HFF-Myc (cell line): ENCODE results near the gene UBR2.

Source experiments
- DNase-seq: peaks from one replicate; pipeline ENCODE4 v3.0.0-alpha.2; 2011; ENCODE audit warnings: low read depth; ENCODE audit errors: extremely low read depth
- H3K4me3 ChIP-seq: replicated peaks from 2 replicates; pipeline ENCODE4 v1.5.1; 2011; ENCODE audit warnings: low read depth, mild to moderate bottlenecking, control low read depth, low read length
- TF ChIP-seq, protein P1 (sequence below): IDR thresholded peaks from 2 replicates; pipeline ENCODE4 v1.5.1; 2012; ENCODE audit warnings: mild to moderate bottlenecking, low read depth, low read length, control low read depth; ENCODE audit errors: missing control alignments

The UBR2 gene

DNA sequence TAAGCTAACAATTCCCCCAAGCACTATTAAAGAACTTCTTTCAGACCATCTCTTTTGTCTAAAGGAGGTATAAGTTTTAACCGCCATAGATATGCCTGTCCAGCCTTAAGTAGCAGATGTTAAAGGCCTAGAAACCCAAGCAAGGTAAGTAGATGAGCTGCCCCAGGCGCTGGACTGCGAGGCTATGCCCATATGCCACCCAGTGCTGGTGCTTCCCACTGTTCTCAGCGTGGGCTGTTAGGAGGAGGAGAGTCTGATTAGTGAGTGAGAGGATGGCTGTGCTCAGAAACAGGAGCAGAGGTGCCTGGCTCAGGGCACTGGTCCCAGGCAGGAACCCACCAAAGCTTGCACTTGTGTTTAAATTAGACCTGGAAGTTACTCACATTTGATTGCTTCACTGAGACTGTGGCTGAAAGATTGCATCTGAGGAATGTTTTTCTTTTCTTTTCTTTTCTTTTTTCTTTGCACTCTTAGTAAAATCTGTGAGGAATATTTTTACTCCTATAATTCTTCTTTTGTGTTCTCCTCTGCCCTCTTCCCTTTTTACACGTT, 126.4 kb downstream of the UBR2 start:
- DNase-seq: no peak
- H3K4me3 ChIP-seq: no peak overlapping the region
- TF ChIP-seq, protein P1, sequence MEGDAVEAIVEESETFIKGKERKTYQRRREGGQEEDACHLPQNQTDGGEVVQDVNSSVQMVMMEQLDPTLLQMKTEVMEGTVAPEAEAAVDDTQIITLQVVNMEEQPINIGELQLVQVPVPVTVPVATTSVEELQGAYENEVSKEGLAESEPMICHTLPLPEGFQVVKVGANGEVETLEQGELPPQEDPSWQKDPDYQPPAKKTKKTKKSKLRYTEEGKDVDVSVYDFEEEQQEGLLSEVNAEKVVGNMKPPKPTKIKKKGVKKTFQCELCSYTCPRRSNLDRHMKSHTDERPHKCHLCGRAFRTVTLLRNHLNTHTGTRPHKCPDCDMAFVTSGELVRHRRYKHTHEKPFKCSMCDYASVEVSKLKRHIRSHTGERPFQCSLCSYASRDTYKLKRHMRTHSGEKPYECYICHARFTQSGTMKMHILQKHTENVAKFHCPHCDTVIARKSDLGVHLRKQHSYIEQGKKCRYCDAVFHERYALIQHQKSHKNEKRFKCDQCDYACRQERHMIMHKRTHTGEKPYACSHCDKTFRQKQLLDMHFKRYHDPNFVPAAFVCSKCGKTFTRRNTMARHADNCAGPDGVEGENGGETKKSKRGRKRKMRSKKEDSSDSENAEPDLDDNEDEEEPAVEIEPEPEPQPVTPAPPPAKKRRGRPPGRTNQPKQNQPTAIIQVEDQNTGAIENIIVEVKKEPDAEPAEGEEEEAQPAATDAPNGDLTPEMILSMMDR: no peak

DNA sequence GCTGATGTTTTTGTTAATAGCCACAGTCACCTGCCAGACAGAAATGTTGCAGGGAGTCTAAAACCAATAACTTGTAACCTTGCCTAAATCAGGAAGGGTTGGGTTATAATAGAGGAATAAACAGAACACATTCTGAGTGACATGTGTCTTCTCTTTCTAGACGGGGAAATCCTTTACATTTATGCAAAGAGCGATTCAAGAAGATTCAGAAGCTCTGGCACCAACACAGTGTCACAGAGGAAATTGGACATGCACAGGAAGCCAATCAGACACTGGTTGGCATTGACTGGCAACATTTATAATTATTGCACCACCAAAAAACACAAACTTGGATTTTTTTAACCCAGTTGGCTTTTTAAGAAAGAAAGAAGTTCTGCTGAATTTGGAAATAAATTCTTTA, 127.0 kb downstream of the UBR2 start:
- no peak for DNase-seq
- TF ChIP-seq, protein P1: no peak
- no peak overlapping the region for H3K4me3 ChIP-seq

DNA sequence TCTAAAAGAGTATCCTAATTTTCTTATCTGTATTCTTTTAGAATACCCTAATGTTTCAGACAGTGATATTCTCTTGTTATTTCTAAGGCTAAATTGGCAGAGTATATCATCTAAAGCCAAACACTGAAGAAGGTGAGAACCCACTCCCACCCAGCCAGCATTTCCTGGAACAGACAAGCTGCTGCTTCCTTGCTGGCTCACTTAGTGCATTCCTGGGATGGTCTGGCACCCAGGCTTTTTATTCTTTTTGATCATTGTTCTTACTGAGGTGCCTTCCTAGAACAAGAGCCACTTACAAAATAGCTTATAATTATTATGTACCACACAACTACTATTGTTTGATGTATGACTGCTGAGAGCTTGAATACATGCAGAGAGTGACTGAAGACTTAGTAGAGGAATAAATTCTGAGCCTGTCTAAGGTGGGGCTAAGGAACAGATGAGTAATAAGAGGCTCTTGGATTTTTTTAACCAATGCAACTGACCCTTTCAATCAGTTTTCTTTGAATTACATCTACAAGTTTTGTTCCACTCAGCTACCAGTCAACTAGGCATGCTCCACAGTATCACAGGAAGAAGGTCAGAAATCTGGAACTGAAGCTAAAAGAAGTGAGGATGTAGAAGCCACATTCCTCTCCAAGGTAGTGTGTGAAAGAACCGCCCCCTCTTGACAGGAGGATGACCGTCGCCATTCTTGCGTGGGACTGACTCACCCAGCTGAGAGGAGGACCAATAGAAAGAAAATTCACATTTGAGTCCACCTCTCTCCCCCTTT, 128.5 kb downstream of the UBR2 start:
- TF ChIP-seq, protein P1: no peak
- no peak for DNase-seq

DNA sequence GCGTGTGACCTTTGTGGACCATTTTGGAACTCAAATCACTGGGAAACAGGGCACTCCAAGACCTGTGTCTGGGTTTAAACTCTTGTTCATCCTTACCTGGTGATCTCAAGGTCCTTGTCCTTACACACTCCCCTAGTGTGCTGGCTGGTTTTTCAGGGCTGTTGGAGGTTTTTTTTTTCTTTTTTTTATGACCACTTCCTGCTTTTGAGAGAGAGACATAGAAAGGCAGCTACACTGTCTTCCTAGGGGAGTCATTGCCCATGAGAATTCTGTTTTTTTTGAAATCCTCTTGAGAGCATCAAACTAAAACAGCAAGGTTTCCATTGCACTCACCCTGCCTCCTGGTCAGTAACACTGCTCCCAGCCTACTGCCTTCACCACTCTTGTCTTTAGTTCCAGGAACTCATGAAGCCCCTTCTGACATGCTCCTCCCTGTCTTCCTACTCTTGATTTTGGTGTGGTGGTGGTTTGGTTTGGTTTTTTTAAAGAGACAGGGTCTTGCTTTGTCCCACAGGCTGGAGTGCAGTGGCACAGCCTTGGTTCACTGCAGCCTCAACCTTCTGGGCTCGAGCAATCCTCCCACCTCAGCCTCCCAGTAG, 130.0 kb downstream of the UBR2 start:
- no peak for DNase-seq
- TF ChIP-seq, protein P1: no peak
- no peak overlapping the region for H3K4me3 ChIP-seq

More for the DNA sequence above, 128.5 kb downstream of the UBR2 start:
- H3K4me3 ChIP-seq: no peak overlapping the region

DNA sequence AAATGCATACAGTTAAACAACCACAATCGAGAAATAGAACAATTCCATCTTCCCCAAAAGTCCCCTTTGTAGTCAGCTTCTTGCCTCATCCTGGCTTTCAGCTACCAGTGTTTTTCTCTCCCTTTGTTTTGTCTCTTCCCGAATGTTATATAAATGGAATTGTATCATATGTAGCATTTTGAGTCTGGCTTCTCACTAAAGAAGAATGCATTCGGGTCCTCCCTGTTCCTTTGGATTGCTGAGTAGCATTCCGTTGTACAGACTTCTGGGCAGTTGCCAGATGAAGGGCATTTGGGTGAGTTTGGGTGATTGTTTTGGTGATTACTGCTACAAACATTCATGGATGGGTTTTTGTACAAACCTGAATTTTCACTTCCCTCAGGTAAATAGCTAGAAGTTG, 130.8 kb downstream of the UBR2 start:
- DNase-seq: no peak
- H3K4me3 ChIP-seq: no peak overlapping the region
- TF ChIP-seq, protein P1: no peak

DNA sequence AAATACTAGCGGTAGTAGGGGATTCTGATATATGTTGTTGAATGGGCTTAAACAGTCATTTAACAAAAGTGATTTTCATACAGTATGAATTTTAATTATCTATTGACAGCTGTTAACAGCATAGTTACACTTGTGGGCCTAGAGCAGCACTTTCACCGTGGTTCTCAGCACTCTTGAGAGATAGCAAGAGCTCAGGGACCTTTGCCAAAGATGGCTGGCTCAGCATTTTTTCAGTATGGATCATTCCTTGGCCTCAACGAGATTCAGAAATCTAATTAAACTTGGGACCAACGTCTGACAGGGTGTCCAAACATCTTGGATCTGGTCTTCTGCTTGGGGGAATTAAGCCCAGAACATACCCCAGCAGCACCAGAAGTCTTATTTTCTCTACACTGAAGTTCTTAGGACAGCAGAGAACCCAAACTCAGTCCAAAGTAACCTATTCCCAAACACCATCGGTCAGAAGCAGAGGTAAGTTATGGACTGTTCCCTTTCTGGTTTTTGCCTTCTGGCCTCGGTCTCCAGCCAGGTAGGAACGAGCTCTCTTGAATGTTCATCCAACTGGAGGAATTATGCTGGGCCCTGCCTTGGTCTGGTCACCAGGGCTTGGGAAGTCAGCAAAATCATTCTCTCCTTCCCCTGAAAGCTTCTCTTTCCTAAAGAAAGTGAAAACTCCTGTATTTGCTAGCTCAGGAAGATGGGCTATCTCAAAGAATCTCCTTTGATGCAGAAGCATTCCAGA, 132.9 kb downstream of the UBR2 start:
- no peak overlapping the region for H3K4me3 ChIP-seq
- TF ChIP-seq, protein P1: no peak
- DNase-seq: no peak
